HG03558 (cell line): ENCODE data around the gene SLAIN2.

ENCODE experiments used
- ATAC-seq: cut with Tn5 transposase; IDR thresholded peaks from one replicate; pipeline ENCODE4 v1.9.1; 2021; ENCODE audit warnings: moderate number of reproducible peaks; ENCODE audit not compliant: unreplicated experiment; ENCODE audit errors: extremely low read depth

The SLAIN2 gene

DNA sequence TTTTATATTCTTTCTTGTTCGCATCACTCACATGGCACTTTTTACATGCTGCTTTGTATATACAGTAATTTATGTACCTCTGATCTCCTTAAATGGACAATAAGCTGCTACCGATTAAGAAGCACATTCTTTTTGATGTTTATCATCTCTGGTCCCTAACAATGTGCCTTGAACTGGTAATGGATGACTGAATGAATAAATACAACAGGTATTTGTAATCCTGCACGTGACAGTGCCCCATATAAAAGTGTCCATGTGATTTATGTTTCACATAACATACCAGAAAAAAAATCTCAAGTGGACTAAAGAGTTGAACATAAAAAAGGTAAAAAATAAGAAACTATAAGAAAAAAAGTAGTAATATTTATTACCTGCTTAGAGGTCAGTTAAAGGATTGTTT is 7.7 kb upstream of the SLAIN2 start:
- no peak for ATAC-seq

DNA sequence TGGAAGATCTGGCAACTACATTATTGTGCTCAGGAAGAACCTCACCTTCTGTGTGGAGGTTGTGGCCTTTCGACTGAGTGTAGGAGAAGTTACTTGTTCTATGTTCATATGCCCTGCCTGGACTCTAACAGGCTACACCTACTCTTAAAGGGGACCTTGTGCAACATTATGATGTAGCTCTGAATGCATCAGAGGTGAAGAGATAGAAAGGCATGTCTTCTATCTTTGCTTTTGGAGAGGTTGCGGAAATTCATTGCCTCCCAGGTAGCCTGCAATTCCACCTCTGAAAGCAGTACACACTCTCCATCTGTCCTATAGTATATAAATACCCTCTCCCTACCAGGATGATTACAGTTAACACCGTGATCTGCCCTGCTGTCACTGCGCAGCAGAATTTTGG is 7.1 kb upstream of the SLAIN2 start:
- no peak for ATAC-seq

DNA sequence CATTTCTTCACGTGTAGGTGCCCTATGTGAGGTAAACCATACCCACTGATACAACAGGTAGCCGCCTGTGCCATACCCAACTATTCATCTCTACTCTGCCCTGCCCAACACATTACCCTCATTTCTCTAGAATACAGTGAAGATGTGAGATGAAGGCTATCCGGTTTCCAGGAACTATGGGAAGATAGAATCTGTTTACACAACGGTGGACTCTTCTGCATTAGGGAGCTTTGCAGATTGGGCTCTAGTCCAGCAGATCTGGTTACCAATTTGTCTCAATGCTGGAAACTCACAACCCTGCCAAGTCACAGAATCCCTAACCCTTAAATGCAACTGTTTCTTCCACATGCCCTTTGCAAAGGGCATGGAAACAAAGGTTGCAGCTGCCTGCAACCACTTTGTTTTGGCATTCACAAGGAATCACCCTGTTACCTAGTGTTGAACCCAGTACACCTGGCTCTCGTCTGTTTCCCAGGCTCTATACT is 6.4 kb upstream of the SLAIN2 start:
- ATAC-seq = no peak

DNA sequence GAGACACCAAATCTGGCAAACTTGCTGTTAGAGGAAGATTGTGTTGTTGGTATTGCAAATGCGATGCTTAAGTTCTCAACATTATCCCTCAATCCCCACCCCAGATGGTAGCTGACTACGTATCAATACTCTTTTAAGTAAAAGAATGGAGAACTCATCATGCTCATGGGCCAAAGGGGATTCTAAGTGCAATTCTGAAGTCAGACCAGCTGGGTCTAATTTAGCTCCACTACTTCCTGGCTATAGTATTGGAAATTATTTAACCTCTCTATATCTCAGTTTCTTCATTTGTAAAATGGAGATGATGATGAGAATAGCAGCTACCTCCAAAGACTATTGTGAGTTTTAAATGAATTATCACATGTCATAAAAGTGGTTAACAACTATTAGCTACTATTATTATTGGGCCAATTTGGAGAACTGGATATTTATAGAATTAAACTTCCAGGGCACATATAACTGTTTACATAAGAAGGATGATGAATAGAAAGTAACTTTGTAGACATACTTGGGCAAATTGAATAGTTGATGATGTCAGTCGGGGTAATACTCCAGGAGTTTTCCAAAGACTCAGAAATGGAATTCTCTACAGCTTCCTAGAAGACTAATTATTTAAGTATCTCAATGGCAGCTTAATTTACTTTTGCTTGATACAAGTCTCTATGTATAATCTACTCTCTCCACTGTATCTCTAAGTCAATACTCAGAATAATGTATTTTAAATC is 5.0 kb upstream of the SLAIN2 start:
- ATAC-seq = no peak

DNA sequence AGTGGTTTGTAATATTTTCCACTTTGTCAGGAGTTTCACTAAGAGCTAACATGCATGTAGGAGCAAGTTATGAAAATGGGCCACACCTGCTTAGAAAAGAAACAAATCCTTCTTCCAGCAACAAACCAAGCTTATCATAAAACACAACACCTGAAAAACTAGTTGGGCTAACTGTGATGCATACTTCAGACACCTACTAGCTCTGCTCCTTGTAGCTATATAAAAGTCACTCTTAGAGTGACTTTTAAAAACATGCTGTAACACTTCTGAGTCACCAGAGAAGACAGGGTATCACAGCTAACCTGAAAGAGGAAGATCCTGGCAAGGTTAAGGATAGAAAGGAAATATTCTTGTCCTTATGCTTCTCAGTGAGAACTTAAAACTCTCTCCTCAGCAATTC is 3.6 kb upstream of the SLAIN2 start:
- no peak for ATAC-seq

DNA sequence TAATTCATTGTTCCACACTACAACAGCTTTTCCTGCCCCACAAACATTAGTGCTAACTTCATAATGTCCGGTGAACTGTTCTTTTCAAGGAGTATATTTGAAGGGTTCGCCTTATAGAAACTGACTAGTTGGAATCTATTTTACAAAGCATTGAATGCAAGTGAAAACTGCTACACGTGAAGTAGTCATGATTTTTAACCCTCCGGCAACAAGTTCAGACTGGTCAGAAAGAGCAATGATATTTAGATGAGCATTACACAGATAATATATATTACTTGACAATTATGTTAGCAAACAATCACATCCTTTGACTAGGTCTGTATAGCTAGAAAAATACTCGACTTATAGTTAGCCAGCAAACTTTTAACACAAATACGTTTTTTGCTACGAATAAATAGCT is 1.7 kb upstream of the SLAIN2 start:
- no peak for ATAC-seq

DNA sequence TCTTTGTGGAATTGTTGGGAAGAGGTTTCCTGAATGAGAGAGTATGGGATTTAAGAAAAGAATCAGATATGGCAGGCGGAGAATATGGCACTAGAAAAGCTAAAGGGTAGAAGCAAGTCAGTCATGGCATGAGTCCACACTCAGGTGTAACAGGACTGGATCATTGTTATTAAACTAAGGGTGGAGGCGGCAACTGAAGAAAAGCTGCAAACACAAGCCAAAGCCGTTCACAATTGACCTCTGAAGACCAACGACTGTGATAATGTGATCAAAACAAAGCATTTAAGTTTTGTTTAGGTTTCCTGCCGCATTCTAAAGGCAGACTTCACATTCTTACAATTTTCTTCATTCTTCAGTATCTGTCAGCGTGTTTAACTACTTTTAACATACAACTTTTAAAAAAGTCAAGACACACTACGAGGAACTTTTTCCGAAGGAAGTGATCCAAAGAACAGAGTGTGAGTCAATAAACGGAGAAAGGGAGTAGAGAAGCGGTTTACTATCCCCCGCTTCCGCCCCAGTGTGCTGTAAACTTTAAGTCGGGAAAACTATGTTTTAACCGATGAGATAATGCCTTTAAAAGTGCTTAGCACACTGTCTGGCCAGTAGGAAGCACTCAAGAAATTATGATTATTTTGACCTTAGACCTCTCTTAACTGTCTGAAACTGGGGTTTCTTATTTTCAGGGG is 909 bp upstream of the SLAIN2 start:
- no peak for ATAC-seq

DNA sequence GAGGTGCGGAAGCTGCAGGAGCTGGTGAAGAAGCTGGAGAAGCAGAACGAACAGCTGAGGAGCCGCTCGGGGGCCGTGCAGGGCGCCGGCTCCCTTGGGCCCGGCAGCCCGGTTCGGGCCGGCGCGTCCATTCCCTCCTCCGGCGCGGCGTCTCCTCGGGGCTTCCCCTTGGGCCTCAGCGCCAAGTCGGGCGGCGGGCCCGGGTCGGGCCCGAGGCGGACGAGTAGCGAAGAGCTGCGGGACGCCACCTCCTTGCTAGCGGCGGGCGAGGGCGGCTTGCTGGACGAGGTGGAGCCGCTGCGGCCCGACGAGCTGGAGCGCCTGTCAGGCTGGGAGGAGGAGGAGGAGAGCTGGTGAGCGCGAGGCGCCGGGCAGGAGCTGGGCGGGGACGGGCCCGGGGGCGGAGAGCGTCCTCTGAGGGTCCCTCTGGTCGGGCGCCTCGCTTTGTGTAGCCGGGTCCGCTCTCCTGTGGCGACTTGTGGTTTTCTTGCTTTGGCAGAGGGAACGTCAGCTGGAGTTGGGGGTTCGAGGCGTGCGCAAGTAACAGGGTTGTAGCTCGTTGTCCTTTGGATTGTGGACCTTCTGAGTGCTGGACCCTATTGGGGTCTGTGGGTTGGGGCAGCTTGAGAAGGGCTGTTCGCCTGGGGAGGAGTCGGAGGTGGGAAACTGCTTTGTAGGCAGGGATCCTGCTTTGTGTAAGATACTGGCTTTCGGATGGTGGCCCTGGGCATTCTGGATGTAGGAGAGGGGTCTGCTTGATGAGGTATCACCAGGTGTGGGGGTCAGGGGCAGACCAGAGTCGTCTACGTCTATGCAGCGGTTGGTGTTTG is 662 bp downstream of the SLAIN2 start:
- peak; percentile 7 for ATAC-seq

DNA sequence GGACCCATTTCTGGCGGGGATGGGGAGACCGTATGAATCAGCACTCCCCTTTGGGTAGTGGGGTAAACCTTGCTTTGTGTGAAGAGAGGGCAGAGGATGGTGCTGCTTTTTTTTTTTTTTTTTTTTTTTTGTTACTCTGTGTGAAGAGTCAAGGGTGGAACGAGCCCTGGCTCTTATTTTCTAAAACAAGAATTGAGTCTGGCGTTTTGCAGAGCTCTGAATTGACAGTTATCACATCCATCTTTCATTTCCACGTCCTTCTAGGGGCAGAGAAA is 1.2 kb downstream of the SLAIN2 start:
- ATAC-seq = no peak

DNA sequence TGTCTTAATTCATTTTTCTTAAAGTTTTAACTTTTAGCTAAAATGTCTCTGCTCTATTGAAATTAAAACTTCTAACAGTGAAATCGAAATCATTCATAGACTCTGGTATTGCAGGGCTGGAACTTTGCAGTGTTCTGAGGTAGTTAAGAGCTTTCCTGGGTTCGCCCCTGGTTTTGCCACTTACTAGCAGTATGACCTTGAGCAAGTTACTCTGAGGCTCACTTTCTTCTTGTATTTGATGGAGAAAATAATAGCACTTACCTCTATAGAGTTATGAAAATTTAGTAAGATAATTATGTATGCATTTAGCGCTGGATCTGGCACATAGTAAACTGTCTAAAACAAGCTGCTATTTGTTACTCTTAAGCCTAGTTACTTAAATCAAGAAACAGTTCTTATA is 1.7 kb downstream of the SLAIN2 start:
- ATAC-seq = no peak

DNA sequence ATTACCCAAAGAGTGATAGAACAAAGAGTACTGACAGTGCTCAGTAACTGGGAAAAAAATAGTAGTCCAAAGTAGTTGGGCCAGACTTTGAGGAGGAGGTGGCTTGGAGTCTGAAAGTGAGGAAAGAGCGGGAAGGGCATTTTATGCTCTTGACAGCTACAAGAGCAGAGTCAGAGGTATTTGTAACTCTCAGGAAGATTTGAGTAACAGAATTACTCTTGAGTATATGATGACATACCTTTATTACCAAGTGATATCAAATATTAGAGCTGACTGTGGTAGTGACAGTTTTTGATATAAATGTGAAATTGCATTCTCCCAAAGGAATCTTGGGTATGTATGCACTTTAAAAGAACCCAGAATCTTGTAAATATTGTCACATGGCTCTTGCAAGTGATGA is 2.2 kb downstream of the SLAIN2 start:
- no peak for ATAC-seq

DNA sequence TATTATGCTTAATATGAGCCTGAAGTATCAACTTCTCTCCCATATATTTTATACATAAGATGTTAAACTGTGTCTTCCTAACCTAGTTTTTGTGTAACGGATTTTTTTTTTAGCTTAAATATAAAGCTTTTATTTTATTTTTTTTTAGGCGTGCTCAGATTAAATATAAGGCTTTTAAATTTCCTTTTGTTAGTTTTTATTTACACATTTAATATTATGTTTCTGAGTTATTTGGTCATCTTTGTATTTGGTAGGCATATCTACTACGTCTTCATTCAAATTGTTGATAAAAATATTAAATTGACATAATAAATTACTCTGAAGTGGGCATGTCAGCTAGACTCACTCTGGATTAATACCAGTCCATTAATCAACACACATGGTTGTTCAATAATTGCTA is 4.2 kb downstream of the SLAIN2 start:
- no peak for ATAC-seq

DNA sequence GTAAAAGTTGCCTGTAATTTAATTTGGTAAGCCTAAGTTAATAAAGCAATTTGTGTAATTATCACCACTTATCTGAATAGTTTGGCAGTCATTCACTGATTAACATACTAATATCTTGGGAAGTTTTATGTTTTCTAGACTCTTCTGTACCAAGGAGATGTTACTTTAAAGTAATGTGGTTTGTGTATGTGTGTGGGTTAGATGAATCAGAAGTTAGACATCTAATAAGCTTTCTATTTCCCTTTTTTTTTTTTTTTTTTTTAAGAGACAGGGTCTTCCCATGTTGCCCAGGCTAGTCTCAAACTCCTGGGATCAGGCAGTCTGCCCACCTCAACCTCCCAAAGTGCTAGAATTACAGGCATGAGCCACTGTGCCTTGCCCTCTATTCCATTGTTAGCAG is 5.3 kb downstream of the SLAIN2 start:
- ATAC-seq = no peak

DNA sequence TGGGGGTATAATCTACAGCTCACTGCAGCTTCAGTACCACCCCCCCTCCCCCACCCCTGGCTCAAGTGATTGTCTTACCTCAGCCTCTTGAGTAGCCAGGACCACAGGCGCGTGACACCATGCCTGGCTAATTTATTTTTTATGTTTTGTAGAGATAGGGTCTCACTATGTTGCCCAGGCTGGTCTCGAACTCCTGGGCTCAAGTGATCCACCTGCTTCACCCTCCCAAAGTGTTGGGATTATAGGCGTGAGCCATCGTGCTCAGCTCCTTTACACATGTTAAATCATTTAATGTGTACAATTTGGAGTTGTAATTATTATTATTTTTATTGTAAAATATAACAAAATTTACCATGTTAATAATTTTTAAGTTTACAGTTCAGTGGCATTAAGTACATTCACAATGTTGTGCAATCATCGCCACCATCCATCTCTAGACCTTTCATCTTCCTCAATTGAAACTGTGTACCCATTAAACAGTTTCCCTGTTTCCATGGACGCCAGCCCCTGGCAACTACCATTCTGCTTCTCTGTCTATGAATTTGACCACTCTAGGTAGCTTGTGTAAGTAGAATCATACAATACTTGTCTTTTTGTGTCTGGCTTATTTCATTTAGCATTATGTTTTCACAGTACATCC is 6.1 kb downstream of the SLAIN2 start:
- ATAC-seq = no peak

DNA sequence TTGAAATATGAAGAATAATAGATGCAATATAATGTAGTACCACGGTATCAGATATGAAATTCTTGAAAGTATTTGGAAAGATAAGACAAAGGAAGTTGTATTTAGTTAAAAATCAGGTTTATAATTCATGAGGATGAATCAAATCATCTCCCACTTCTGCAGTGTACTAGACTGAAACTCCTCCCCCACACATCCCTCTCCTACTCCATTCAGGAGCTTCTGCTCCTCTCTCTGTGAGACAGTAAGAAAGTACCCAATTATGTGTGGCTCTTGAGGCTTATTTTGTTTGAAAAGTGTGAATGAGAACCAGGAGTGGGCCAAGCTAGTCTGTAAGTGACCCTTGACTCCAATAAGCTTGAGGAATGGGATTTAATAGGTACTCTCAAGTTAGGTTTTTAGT is 9.5 kb downstream of the SLAIN2 start:
- no peak for ATAC-seq

DNA sequence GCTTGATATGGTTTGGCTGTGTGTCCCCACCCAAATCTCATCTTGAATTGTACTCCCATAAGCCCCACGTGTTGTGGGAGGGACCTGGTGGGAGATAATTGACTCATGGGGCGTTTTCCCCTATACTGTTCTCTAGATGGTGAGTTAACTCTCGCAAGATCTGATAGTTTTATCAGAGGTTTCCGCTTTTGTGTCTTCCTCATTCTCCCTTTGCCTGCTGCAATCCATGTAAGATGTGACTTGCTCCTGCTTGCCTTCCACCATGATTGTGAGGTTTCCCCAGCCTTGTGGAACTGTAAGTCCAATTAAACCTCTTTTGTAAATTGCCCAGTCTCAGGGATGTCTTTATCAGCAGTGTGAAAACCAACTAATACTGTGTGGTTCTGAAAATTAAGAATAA is 11.5 kb downstream of the SLAIN2 start:
- ATAC-seq = no peak

DNA sequence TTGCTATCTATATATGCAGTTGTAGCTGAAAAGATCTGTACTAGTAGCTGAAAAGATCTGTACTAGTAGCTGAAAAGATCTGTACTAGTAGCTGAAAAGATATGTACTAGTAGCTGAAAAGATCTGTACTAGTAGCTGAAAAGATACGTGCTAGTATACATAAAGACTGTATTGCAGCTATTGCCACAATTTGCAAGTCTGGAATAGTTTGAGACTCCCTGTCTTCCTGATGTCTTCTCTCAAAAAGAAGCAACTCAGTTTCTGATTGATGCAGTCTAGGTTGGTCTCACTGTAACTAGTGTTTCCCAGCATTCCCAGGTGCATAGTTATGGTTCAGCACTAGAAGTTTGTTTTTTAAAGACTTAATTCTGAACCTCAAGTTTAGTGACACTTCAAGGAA is 15.0 kb downstream of the SLAIN2 start:
- no peak for ATAC-seq

DNA sequence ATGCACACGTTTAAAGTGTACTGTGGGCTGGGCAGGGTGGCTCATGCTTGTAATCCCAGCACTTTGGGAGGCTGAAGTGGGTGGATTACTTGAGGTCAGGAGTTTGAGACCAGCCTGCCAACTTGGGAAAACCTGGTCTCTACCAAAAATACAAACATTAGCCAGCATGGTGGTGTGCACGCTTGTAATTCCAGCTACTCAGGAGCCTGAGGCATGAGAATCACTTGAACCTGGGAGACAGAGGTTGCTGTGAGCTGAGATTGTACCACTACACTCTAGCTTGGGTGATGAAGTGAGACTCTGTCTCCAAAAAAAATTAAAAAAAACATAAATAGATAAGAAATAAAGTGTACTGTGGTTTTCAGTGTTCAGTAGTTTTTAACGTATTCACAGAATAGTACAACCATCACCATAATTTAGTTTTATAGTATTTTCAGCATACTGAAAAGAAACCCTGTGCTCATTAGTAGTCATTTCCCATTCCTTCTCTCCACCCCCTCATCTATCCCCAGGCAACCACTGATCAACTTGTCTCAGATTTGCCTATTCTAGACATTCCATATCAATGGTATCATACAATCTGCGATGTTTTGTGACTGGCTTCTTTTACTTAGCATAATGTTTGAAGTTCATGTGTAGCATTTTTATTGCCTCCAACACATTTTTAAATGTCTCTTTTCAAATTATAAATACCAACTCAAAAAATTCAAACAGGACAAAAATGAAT is 19.1 kb downstream of the SLAIN2 start:
- no peak for ATAC-seq

DNA sequence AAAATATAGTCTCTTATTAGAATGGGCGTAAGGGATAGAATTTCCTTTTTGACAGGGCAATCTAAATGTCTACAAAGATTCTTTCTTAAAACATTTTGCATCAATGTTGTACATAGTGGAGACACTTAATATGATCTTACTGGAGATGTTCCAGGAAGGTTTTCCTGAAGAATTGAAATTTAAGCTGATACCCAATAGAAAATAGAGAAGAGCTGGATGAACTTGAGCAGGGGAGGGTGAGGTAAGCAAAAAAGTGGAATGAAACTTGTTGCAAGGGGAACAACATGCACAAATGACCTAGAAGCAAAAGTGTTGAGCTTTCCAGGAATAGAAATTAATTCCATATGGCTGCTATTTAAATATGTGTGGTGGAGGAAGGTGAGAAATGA is 19.7 kb downstream of the SLAIN2 start:
- no peak for ATAC-seq

DNA sequence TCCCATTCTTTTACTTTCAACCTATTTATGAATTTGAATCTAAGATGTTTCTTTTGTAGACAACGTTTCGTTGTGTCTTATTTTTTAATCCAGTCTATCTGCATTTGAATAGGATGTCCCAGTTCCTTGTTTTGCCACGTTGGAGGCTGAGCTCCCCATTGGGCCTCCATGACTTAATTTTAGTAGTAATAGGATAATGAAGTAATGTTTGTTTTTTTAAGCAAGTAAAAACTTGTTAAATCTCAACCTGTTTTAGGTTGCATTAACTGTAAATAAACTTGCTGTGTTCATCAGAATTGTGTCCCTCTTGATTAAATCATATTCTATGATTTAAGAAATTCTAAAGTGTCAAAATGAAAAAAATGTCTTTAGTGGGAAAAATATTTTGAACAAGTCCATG is 25.3 kb downstream of the SLAIN2 start:
- no peak for ATAC-seq
